ENCODE results near the gene C17orf58. TPM values are rescaled to one million over a fixed set of nuclear protein-coding genes. Genes with fewer than 3 reads are reported as not detected.
A peak's percentile ranks its signal among the peaks of the same experiment; 100 is the strongest.
"Not testable (repeated sequence)": the region's sequence is repeated elsewhere in the genome, so short reads cannot be mapped to it uniquely, and the experiment has no call there.

Gene C17orf58
- total RNA-seq, 2 donors from 2014 or later = 19.2 to 24.6 TPM

DNA sequence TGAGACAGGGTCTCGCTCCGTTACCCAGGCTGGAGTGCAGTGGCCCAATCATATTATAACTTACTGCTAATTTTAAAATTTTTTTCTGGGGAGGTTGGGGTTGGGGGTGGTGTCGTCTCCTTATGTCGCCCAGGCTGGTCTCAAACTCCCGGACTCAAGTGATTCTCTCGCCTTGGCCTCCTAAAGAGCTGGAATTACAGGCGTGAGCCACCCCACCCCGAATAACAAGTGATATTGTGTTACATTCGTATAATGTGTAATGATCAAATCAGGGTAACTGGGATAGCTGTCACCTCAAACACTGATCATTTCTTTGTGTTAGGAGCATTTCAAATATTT, 23.0 kb upstream of the C17orf58 start:
- H3K27me3 Mint-ChIP-seq = no peaks in the 10 kb centered on the region

DNA sequence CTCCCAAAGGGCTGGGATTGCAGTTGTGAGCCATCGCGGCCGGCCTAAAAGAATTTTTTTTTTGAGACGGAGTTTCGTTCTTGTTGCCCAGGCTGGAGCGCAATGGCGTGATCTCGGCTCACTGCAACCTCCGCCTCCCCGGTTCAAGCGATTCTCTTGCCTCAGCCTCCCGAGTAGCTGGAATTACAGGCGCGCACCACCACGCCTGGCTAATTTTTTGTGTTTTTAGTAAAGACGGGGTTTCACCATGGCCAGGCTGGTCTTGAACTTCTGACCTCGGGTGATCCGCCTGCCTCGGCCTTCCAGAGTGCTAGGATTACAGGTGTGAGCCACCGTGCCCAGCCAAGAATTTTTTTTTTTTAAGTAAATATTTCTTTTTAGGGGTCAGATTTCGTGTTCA, 22.2 kb upstream of the C17orf58 start:
- not testable (repeated sequence) for DNase-seq (ENCODE audit: low spot score); H3K27ac Mint-ChIP-seq; H3K4me3 Mint-ChIP-seq; H3K27me3 Mint-ChIP-seq; H3K36me3 Mint-ChIP-seq; H3K9me3 Mint-ChIP-seq; ATAC-seq
- peaks cover 12 to 15% of the 10 kb centered on the region in 2 donors for H3K4me1 Mint-ChIP-seq (ENCODE audit: low read depth in 2 of 2)

More for the DNA sequence above, 23.0 kb upstream of the C17orf58 start:
- no peak for ATAC-seq
- Mint-ChIP-seq H3K9me3 (no peaks in the 10 kb centered on the region), H3K4me3 (peak overlapping the region; percentile 89), H3K27ac (peak overlapping the region; percentile 89 to 97), H3K36me3 (no peaks in the 10 kb centered on the region), H3K4me1 (ENCODE audit: low read depth in 2 of 2) (peaks cover 12 to 15% of the 10 kb centered on the region in 2 donors)
- no peak for DNase-seq (ENCODE audit: low spot score)

DNA sequence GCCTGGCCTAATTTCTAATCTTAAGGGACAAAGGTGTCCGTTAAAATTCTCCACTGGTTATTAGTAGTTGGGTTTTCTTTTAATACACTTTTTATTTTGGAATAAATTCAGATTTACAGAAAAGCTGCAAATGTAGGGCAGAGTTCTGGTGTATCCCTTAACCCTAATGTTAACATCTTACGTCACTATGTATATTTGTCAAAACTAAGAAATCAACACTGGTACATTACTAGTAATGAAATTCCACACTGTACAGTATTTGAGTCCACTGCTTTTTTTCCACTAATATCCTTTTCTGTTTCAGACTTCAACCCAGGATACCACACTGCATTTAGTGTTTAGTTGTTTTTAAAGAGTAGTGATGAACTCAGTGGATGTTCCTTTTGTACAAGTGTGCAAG, 20.6 kb upstream of the C17orf58 start:
- Mint-ChIP-seq H3K27ac (peak overlapping the region in 1 of 2 donors; percentile 63), H3K4me3 (no peak overlapping the region), H3K27me3 (no peaks in the 10 kb centered on the region), H3K4me1 (ENCODE audit: low read depth in 2 of 2) (peaks cover 12 to 15% of the 10 kb centered on the region in 2 donors), H3K36me3 (no peaks in the 10 kb centered on the region), H3K9me3 (no peaks in the 10 kb centered on the region)
- DNase-seq (ENCODE audit: low spot score) (no peak), ATAC-seq (no peak)

DNA sequence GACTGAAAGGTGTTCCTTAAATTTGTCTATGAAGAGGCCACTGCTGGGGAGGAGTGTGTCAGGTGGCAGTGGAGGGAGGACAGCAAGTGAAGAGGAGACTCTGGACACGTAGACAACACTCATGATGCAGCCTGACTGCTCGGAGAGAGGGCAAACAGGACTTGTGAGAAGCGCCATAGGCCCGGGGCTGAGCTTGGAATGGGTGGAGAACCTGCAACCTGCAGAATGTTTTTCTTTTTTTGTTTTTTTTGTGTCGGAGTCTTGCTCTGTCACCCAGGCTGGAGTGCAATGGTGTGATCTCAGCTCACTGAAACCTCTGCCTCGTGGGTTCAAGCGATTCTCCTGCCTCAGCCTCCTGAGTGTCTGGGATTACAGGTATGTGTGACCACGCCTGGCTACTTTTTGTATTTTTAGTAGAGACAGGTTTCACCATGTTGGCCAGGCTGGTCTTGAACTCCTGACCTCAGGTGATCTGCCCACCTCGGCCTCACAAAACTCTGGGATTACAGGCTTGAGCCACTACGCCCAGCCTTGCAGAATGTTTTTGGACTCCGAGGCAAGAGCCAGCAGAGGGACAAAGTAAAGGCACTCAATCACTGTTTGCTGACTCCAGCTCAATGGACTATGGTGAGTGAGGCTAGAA, 18.9 kb upstream of the C17orf58 start:
- no peak overlapping the region for H3K27ac Mint-ChIP-seq
- DNase-seq (ENCODE audit: low spot score) (no peak), ATAC-seq (no peak)
- H3K4me3 Mint-ChIP-seq = no peak overlapping the region
- H3K36me3 Mint-ChIP-seq = no peaks in the 10 kb centered on the region
- H3K9me3 Mint-ChIP-seq = no peaks in the 10 kb centered on the region
- no peaks in the 10 kb centered on the region for H3K27me3 Mint-ChIP-seq
- peaks cover 13% of the 10 kb centered on the region in 2 donors for H3K4me1 Mint-ChIP-seq (ENCODE audit: low read depth in 2 of 2)

DNA sequence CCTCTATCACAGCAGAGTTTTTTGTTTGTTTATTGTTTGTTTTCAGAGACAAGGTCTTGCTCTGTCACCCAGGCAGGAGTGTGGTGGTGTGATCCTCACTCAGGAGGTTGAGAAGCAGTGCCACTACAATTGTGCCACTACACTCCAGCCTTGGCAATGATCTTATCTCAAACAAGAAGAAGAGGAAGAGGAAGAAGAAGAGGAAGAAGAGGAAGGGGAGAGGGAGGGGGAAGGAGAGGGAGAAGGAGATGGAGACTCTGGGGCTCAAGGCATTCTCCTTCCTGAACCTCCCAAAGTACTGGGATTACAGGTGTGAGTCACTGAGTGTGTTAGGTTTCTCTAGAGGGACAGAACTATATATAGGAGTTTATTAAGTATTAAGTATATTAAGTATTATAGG, 17.1 kb upstream of the C17orf58 start:
- Mint-ChIP-seq H3K27me3 (no peaks in the 10 kb centered on the region), H3K27ac (no peak overlapping the region), H3K9me3 (no peaks in the 10 kb centered on the region), H3K4me1 (ENCODE audit: low read depth in 2 of 2) (peaks cover 5 to 6% of the 10 kb centered on the region in 2 donors), H3K4me3 (no peak overlapping the region), H3K36me3 (no peaks in the 10 kb centered on the region)
- no peak for DNase-seq (ENCODE audit: low spot score)
- ATAC-seq = no peak

DNA sequence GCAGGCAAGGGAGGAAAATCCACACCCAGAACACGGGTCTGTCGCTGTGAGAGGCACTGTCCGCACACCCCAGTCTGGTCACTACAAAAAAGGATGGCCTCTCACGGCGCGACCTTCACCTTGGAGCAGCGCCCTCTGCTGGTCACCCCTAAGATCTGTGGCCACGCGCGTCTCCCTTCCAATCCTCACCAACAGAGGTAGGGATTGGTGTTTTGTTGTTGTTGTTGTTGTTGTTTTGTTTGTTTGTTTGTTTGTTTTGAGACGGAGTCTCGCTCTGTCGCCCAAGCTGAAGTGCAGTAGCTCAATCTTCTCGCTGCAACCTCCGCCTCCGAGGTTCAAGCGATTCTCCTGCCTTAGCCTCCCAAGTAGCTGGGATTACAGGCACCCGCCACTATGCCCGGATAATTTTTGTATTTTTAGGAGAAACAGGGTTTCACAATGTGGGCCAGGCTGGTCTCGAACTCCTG, 15.0 kb upstream of the C17orf58 start:
- peak overlapping the region; percentile 82 for H3K4me3 Mint-ChIP-seq
- H3K27ac Mint-ChIP-seq = no peak overlapping the region
- ATAC-seq (peak; percentile 89 to 93), DNase-seq (ENCODE audit: low spot score) (peak; percentile 77)
- peaks cover 5 to 6% of the 10 kb centered on the region in 2 donors for H3K4me1 Mint-ChIP-seq (ENCODE audit: low read depth in 2 of 2)
- no peaks in the 10 kb centered on the region for H3K9me3 Mint-ChIP-seq
- no peaks in the 10 kb centered on the region for H3K36me3 Mint-ChIP-seq
- H3K27me3 Mint-ChIP-seq = no peaks in the 10 kb centered on the region

DNA sequence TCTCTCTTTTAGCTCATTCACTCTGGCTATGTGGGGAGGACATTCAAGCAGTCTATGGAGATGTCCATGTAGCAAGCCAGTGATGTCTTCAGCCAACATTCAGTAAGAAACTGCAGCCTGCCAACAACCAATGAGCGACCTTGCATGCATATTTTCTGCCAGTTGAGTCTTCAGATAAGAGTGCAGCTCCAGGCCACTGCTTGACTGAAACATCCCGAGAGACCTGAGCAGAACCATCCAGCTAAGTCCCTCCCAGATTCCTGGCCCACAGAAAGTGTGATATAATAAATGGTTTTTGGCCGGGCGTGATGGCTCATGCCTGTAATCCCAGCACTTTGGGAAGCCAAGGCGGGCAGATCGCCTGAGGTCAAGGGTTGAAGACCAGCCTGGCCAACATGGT, 10.5 kb upstream of the C17orf58 start:
- Mint-ChIP-seq H3K36me3 (no peaks in the 10 kb centered on the region), H3K4me1 (ENCODE audit: low read depth in 2 of 2) (peaks cover 5 to 6% of the 10 kb centered on the region in 2 donors), H3K27ac (no peak overlapping the region), H3K9me3 (no peaks in the 10 kb centered on the region), H3K27me3 (no peaks in the 10 kb centered on the region), H3K4me3 (no peak overlapping the region)
- no peak for DNase-seq (ENCODE audit: low spot score)
- no peak for ATAC-seq

DNA sequence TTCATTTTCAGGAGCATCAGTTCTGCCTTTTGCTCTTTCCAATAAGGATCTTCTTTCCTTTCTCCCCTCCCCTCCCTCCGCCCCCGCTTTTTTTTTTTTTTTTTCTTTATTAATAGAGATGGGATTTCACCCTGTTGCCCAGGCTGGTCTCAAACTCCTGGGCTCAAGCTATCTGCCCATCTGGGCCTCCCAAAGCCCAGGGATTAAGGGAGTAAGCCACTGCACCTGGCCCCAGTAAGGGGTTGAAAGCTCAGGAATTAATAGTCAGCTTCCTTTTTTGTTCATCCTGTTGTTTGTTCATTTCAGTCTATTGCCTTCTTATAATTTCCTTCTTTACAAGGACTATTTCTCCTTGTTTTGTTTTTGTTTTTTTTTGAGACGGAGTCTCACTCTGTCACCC, 7.9 kb upstream of the C17orf58 start:
- no peaks in the 10 kb centered on the region for H3K9me3 Mint-ChIP-seq
- no peaks in the 10 kb centered on the region for H3K4me1 Mint-ChIP-seq (ENCODE audit: low read depth in 2 of 2)
- no peaks in the 10 kb centered on the region for H3K27me3 Mint-ChIP-seq
- DNase-seq (ENCODE audit: low spot score) (no peak), ATAC-seq (no peak)
- H3K36me3 Mint-ChIP-seq = no peaks in the 10 kb centered on the region
- H3K27ac Mint-ChIP-seq = no peak overlapping the region
- H3K4me3 Mint-ChIP-seq = no peak overlapping the region

DNA sequence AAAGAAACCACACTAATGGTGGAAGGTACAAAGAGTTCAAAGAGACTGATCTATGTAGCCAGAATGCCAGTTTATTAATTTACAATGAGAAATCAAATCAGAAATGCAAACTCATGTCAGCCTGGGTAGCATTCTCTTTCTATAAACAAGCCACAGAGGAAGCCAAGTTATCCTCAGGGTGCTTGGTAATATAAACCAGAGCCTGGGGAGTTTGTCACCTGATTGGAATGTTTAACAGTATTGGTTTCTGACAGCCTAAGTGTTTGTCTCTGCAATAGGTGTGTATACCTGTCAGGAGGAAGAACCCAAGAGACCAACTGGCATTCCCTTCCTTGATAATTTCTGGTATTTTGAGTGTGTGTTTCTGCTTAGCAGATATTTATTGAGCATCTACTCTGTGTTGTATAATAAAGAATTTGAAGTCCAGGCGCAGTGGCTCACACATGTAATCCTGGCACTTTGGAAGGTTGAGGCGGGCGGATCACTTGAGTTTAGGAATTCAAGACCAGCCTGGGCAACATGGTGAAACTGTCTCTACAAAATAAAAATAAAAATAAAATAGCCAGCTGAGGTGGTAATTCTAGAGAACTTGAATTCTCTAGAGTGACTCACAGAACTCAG, 3.1 kb upstream of the C17orf58 start:
- Mint-ChIP-seq H3K9me3 (no peaks in the 10 kb centered on the region), H3K36me3 (no peaks in the 10 kb centered on the region), H3K4me3 (no peak overlapping the region), H3K4me1 (ENCODE audit: low read depth in 2 of 2) (peaks cover 21 to 23% of the 10 kb centered on the region in 2 donors), H3K27me3 (peaks cover 16 to 19% of the 10 kb centered on the region in 2 donors), H3K27ac (peak overlapping the region in 1 of 2 donors; percentile 23)
- DNase-seq (ENCODE audit: low spot score) = no peak
- ATAC-seq = no peak

DNA sequence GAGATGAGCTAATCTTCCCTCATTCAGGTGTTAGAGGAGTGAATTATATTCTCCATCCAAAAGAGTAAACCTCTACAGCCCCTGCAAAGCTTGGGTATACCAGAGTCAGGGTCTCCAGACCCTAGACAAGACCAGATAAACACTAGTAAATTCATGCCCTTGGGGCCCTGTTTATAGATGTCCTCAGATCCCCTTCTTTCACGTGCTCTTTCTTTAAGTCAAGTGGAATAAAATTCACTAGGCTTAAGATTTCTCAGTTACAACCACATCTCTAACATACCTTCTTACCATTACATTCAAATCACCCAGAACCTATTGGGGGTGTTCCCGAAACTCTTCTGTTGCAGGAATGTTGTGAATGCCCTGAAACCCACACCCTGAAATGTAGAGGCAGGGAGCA, 2.2 kb upstream of the C17orf58 start:
- peaks cover 25 to 29% of the 10 kb centered on the region in 2 donors for H3K4me1 Mint-ChIP-seq (ENCODE audit: low read depth in 2 of 2)
- H3K9me3 Mint-ChIP-seq = no peaks in the 10 kb centered on the region

DNA sequence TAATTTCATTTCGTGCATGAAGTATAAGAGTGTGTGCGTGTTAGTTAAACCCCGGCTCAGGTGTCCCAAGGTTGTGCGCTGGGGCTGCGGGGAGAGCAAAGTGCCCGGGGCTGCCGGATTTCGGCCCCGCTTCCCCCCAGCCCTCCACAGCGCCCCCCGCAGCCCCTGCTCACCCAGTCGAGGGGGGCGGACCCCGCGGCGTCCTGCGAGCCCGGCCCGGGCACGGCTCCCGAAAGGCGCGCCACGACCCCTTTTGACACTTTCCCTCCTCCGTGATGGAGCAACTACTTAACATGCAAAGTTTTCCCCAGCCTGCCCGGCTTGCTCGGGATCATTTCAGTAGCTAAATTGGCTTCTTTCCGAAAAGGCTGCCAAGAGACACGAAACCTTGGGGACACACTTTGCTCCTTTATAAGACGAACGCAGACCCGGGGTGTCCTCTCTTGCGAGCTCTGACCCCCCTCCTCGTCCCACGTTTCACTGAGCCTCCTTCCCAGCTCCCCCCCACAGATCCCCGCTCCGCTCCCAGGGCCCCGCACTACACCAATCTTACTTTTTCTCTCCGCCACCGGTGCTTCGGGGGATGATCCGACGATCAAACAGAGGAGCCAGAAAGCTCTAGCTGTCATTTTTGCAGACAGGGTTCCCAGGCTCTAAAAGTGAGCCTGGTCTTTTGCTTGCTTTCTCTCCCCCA, 552 bp downstream of the C17orf58 start:
- no peak for DNase-seq (ENCODE audit: low spot score)
- Mint-ChIP-seq H3K27me3 (peaks cover 16 to 19% of the 10 kb centered on the region in 2 donors), H3K4me3 (peak overlapping the region; percentile 94), H3K9me3 (no peaks in the 10 kb centered on the region), H3K27ac (peak overlapping the region; percentile 79 to 92), H3K36me3 (no peaks in the 10 kb centered on the region), H3K4me1 (ENCODE audit: low read depth in 2 of 2) (peaks cover 30 to 34% of the 10 kb centered on the region in 2 donors)
- ATAC-seq = no peak

More for the DNA sequence above, 2.2 kb upstream of the C17orf58 start:
- Mint-ChIP-seq H3K36me3 (no peaks in the 10 kb centered on the region), H3K27ac (no peak overlapping the region), H3K4me3 (no peak overlapping the region), H3K27me3 (peaks cover 16 to 19% of the 10 kb centered on the region in 2 donors)
- no peak for ATAC-seq
- DNase-seq (ENCODE audit: low spot score) = no peak

DNA sequence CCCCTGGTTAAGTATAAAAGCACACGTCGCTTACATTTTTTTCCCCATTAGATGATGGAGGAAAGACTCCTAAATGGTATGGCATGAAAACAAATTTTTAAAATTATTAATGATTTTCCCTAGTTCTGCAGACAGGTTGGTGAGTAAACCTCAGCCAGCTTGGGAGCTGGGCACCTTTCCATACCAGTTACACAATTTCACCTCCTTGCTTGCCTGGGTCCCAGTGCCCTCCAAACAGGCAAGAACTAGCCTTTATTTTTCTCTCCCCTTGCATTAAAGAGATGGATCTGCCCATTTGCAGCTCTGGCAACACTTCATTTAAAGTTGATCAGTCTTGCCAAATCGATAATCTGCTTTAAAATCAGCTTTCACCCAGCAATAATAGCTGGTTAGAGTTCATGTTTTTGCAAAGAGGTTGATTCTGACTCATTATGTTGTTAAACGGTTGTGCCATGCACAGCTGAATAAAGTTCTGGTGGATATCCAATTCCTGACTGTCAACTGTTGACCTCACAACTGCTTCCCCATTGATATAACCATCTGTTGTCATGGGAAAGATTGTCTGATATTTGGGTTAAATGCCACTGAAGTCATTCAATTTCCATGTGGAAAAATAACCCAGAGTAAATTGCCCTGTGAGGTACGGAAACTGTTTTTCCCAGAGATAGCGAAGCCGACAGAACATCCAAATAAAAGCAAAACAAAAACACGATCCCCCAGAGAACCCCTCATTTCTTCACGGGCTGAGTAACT, 1.3 kb downstream of the C17orf58 start:
- H3K4me1 Mint-ChIP-seq (ENCODE audit: low read depth in 2 of 2) = peaks cover 30 to 34% of the 10 kb centered on the region in 2 donors
- peaks cover 16 to 19% of the 10 kb centered on the region in 2 donors for H3K27me3 Mint-ChIP-seq
- no peaks in the 10 kb centered on the region for H3K9me3 Mint-ChIP-seq
- H3K4me3 Mint-ChIP-seq = peak overlapping the region; percentile 94
- H3K36me3 Mint-ChIP-seq = no peaks in the 10 kb centered on the region
- ATAC-seq = no peak
- DNase-seq (ENCODE audit: low spot score) = no peak
- peak overlapping the region; percentile 79 to 92 for H3K27ac Mint-ChIP-seq

DNA sequence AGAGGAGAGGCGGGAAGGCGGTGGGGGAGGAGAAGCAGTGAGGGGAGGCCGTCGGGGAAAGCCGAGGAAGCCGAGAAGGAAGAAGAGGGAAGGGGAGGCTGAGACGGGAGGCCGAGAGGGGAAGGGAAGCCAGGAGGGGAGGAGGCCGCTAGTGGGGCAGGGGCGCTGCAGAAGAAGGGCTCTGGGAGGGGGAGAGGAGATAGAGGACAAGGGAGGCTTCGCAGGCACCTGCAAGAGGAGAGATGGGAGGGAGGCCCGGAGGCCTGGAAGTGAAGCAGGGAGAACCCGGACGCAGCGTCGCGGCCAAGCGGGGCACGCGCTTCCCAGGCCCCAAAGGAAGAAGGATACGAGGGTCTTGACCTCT, 2.3 kb downstream of the C17orf58 start:
- ATAC-seq (no peak), DNase-seq (ENCODE audit: low spot score) (no peak)
- Mint-ChIP-seq H3K27me3 (peaks cover 16 to 19% of the 10 kb centered on the region in 2 donors), H3K36me3 (no peaks in the 10 kb centered on the region), H3K9me3 (no peaks in the 10 kb centered on the region), H3K27ac (peak overlapping the region; percentile 79 to 92), H3K4me1 (ENCODE audit: low read depth in 2 of 2) (peaks cover 30 to 34% of the 10 kb centered on the region in 2 donors), H3K4me3 (peak overlapping the region; percentile 94)

Data from natural killer cell treated with Interleukin-12 subunit alpha and Interleukin-12 subunit beta and Interleukin-15 and Interleukin-18, amount 100 ng/mL, for 72 hours (primary cell).